Measurements from ENCODE around the gene C14orf39.

The C14orf39 gene

DNA sequence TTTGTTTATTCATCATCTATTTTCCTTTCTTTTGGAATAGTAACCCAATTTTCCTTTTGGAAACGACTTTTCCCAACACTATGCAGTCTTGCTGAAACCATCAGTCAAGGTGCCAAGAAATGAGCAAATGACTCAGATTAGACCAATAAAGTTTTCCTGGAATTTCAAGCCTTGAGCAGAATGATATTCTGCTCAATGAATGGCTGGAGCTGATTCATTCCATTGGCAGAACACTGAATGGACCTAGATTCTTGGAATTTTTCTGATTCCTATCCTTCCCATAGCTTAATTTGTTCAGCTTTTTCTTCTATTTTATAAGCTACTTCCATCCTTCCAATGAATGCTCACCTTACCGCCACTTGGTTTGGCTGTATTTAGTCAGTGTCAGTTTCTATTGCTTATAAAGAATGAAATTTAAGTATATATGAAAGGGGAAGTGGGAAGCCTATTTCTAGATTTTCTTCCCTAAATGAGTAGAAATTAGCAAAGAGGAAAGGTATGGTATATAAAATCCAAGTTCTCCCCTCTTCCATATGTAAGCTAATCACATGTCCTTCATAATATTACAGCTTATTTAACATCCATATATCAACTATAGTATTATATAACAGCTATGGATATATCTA, 89.0 kb downstream of the C14orf39 start:
- Mint-ChIP-seq H3K36me3 (ENCODE audit: low read depth) (no peaks in the 10 kb centered on the region), H3K4me1 (no peaks in the 10 kb centered on the region), H3K27me3 (ENCODE audit: low read depth) (no peaks in the 10 kb centered on the region), H3K9me3 (peaks cover 12% of the 10 kb centered on the region), H3K27ac (no peak overlapping the region), H3K4me3 (no peak overlapping the region)
- TF ChIP-seq, protein P1, sequence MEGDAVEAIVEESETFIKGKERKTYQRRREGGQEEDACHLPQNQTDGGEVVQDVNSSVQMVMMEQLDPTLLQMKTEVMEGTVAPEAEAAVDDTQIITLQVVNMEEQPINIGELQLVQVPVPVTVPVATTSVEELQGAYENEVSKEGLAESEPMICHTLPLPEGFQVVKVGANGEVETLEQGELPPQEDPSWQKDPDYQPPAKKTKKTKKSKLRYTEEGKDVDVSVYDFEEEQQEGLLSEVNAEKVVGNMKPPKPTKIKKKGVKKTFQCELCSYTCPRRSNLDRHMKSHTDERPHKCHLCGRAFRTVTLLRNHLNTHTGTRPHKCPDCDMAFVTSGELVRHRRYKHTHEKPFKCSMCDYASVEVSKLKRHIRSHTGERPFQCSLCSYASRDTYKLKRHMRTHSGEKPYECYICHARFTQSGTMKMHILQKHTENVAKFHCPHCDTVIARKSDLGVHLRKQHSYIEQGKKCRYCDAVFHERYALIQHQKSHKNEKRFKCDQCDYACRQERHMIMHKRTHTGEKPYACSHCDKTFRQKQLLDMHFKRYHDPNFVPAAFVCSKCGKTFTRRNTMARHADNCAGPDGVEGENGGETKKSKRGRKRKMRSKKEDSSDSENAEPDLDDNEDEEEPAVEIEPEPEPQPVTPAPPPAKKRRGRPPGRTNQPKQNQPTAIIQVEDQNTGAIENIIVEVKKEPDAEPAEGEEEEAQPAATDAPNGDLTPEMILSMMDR (IDR thresholded peaks at IDR 0.05; ENCODE audit: unreplicated experiment in 3 of 3), result no peak

Data from nephron (organoid).